Neuronal stem cell (in vitro differentiated cells): ENCODE data around the gene IMPG2.

Experiments
- DNase-seq: peaks from one replicate; pipeline ENCODE4 v3.0.0-alpha.2; 2013; ENCODE audit warnings: low spot score
- H2AFZ ChIP-seq: one replicate; pipeline ENCODE4 v1.6.1; 2013; ENCODE audit warnings: mild to moderate bottlenecking, low read length, inconsistent platforms
- H2AK5ac ChIP-seq: 2 replicates; pipeline ENCODE4 v1.6.1; 2013; ENCODE audit warnings: low read depth, mild to moderate bottlenecking, inconsistent platforms, low read length, moderate library complexity, mixed read lengths
- H2BK120ac ChIP-seq: 2 replicates; pipeline ENCODE4 v1.6.1; 2013; ENCODE audit warnings: low read depth, mild to moderate bottlenecking, inconsistent platforms, low read length, moderate library complexity, mixed read lengths
- H2BK12ac ChIP-seq: one replicate; pipeline ENCODE4 v1.6.1; 2013; ENCODE audit warnings: low read length, inconsistent platforms
- H2BK15ac ChIP-seq: 2 replicates; pipeline ENCODE4 v1.6.1; 2013; ENCODE audit warnings: mild to moderate bottlenecking, low read length, inconsistent platforms, mixed read lengths
- H2BK5ac ChIP-seq: one replicate; pipeline ENCODE4 v1.6.1; 2013; ENCODE audit warnings: inconsistent platforms, mild to moderate bottlenecking, low read length, moderate library complexity
- H3K14ac ChIP-seq: one replicate; pipeline ENCODE4 v1.6.1; 2013; ENCODE audit warnings: low read length, inconsistent platforms
- H3K18ac ChIP-seq: 2 replicates; pipeline ENCODE4 v1.6.1; 2013; ENCODE audit warnings: low read length, inconsistent platforms
- H3K23ac ChIP-seq: 2 replicates; pipeline ENCODE4 v1.6.1; 2013; ENCODE audit warnings: low read depth, mild to moderate bottlenecking, mixed read lengths, low read length, inconsistent platforms; ENCODE audit not compliant: poor library complexity
- H3K27ac ChIP-seq: replicated peaks from 3 replicates; pipeline ENCODE4 v1.5.1; 2013; ENCODE audit warnings: low read length, inconsistent platforms
- H3K27me3 ChIP-seq, 3 experiments: 2 replicates each; pipeline ENCODE4 v1.6.1; 2013; ENCODE audit warnings: low read length in 3 of 3, mild to moderate bottlenecking in 2 of 3, inconsistent platforms in 1 of 3, low read depth in 1 of 3, mixed read lengths in 1 of 3, moderate library complexity in 1 of 3; ENCODE audit not compliant: control insufficient read depth in 3 of 3, insufficient read depth in 3 of 3
- H3K36me3 ChIP-seq, 2 donors: replicated peaks in 1 of 2; 2 replicates each; pipeline ENCODE4 v1.6.1; 2013; ENCODE audit warnings: low read length in 2 of 2; ENCODE audit not compliant: control insufficient read depth in 2 of 2, insufficient read depth in 2 of 2
- H3K4ac ChIP-seq: 2 replicates; pipeline ENCODE4 v1.6.1; 2013; ENCODE audit warnings: inconsistent platforms, mild to moderate bottlenecking, low read length, moderate library complexity
- H3K4me1 ChIP-seq, 2 donors: 1 replicate in 1 of 2; 2 replicates in 1 of 2; pipeline ENCODE4 v1.6.1; 2013; ENCODE audit warnings: low read length in 2 of 2, low read depth in 1 of 2; ENCODE audit not compliant: control insufficient read depth in 2 of 2, insufficient read depth in 1 of 2
- H3K4me2 ChIP-seq: one replicate; pipeline ENCODE4 v1.6.1; 2013; ENCODE audit warnings: mild to moderate bottlenecking, low read length, inconsistent platforms; ENCODE audit not compliant: insufficient read depth, poor library complexity, severe bottlenecking
- H3K4me3 ChIP-seq, 2 donors: 2 replicates each; pipeline ENCODE4 v1.5.1; 2013; ENCODE audit warnings: low read length in 2 of 2, mild to moderate bottlenecking in 2 of 2, inconsistent platforms in 1 of 2, moderate library complexity in 1 of 2
- H3K79me1 ChIP-seq: one replicate; pipeline ENCODE4 v1.6.1; 2013; ENCODE audit warnings: low read depth, mild to moderate bottlenecking, inconsistent platforms, low read length, moderate library complexity
- H3K9ac ChIP-seq: one replicate; pipeline ENCODE4 v1.6.1; 2013; ENCODE audit warnings: mild to moderate bottlenecking, low read depth, low read length, inconsistent platforms; ENCODE audit not compliant: poor library complexity
- H3K9me3 ChIP-seq, 2 donors: replicated peaks in 1 of 2; 2 replicates each; pipeline versions ENCODE3 to v1.6.1; 2013; ENCODE audit warnings: low read length in 2 of 2, mild to moderate bottlenecking in 2 of 2, inconsistent platforms in 1 of 2, low read depth in 1 of 2, mixed read lengths in 1 of 2, moderate library complexity in 1 of 2; ENCODE audit not compliant: control insufficient read depth in 2 of 2, insufficient read depth in 1 of 2
- H4K8ac ChIP-seq: one replicate; pipeline ENCODE4 v1.6.1; 2013; ENCODE audit warnings: low read depth, mild to moderate bottlenecking, inconsistent platforms, low read length, moderate library complexity
- H4K91ac ChIP-seq: one replicate; pipeline ENCODE4 v1.6.1; 2013; ENCODE audit warnings: low read length, low read depth, mild to moderate bottlenecking, inconsistent platforms; ENCODE audit not compliant: poor library complexity
- WGBS, 2 donors: extraction: QIAGEN DNeasy Blood & Tissue Kit; methylation state at CpG; one replicate each; pipeline ENCODE4 v1.1.7; 2013; ENCODE audit warnings: missing lambda C conversion rate in 2 of 2, mixed read lengths in 1 of 2; ENCODE audit not compliant: insufficient read length in 2 of 2, insufficient replicate concordance in 1 of 2; ENCODE audit errors: extremely low coverage in 2 of 2; 5-methylcytosine and 5-hydroxymethylcytosine counted together

The IMPG2 gene

DNA sequence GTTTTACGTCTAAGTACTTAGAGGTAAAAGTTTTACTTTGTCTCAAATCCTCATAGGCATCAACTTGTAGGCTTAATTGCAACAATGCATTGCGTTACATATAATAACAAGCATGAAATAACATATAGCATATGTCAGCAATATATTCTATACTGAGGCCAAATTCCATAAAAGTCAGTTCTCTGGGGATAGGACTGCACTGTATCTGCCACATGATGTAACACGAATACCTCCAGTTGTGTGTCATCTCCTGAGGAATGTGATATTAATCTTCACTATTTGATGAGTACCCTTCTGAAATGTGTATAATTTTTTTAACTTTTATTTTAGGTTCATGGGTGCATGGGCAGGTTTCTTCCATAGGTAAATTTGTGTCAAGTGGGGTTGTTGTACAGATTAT is 126.4 kb downstream of the IMPG2 start:
- WGBS, 2 donors = no CpG with 5 or more reads among the region's 3 CpGs
- DNase-seq = no peak

DNA sequence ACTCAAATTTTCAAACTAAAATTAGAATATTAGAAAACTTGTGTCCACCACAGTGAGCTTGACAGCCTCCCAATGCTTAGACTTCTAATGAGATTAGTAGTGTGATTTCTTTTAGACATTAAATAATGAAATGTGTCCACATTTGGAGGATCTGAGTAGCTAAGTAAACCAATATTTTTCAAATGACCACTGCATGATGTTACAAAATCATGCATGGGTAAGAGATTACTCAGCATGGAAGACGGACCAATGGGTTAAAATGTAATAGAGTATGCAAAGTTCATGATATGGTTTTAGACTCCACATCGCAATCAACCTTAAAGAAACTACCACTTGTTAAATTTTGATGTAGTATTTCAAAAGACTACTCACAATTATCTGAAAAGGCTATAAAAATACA is 130.6 kb downstream of the IMPG2 start:
- no peak overlapping the region for H3K4ac ChIP-seq
- no peak overlapping the region for H2BK15ac ChIP-seq
- no peak overlapping the region for H2BK5ac ChIP-seq
- no peak overlapping the region for H4K8ac ChIP-seq
- WGBS, 2 donors = no CpG with 5 or more reads among the region's 2 CpGs
- no peak overlapping the region for H3K23ac ChIP-seq
- H3K4me1 ChIP-seq = no peaks in the 10 kb centered on the region
- H3K36me3 ChIP-seq = no peaks in the 10 kb centered on the region
- H2AK5ac ChIP-seq = no peak overlapping the region
- no peak overlapping the region for H3K9ac ChIP-seq
- no peaks in the 10 kb centered on the region for H3K9me3 ChIP-seq
- no peak overlapping the region for H2BK120ac ChIP-seq
- no peak overlapping the region for H2BK12ac ChIP-seq
- no peak for DNase-seq
- no peak overlapping the region for H3K14ac ChIP-seq
- no peak overlapping the region for H2AFZ ChIP-seq
- no peak overlapping the region for H4K91ac ChIP-seq
- no peaks in the 10 kb centered on the region for H3K79me1 ChIP-seq
- no peak overlapping the region for H3K18ac ChIP-seq
- H3K4me3 ChIP-seq = no peak overlapping the region
- H3K27ac ChIP-seq = no peak overlapping the region
- no peaks in the 10 kb centered on the region for H3K27me3 ChIP-seq
- no peak overlapping the region for H3K4me2 ChIP-seq

More for the DNA sequence above, 126.4 kb downstream of the IMPG2 start:
- Histone ChIP-seq H2AFZ (no peak overlapping the region), H3K9ac (no peak overlapping the region), H4K8ac (no peak overlapping the region), H3K4me3 (no peak overlapping the region), H3K4me1 (no peaks in the 10 kb centered on the region), H3K36me3 (no peaks in the 10 kb centered on the region), H3K79me1 (no peaks in the 10 kb centered on the region), H2BK15ac (no peak overlapping the region), H3K18ac (no peak overlapping the region), H4K91ac (no peak overlapping the region), H3K4me2 (no peak overlapping the region), H2BK12ac (no peak overlapping the region), H3K4ac (no peak overlapping the region), H3K9me3 (no peaks in the 10 kb centered on the region), H3K27ac (no peak overlapping the region), H2BK5ac (no peak overlapping the region), H2AK5ac (no peak overlapping the region), H3K23ac (no peak overlapping the region), H3K27me3 (no peaks in the 10 kb centered on the region), H2BK120ac (no peak overlapping the region), H3K14ac (no peak overlapping the region)

DNA sequence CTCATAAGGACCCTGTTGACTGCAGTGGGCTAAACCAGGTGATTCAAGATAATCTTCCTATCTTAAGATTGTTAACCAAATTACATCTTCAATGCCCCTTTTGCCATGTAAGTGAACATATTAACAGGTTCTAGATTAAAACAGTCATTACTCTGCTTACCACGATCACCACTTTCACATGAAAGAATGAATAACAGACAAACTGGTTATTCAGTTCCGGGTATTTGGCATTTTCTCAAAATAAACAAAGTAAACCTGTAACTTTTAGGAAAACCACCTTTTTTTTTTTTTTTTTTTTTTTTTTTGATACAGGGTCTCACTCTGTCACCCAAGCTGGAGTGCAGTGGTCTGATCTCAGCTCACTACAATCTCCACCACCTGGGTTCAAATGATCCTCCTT is 131.2 kb downstream of the IMPG2 start:
- Histone ChIP-seq H3K9me3 (no peaks in the 10 kb centered on the region), H3K4me3 (no peak overlapping the region), H3K4me1 (no peaks in the 10 kb centered on the region), H2AFZ (no peak overlapping the region), H3K23ac (no peak overlapping the region), H3K79me1 (no peaks in the 10 kb centered on the region), H3K27me3 (no peaks in the 10 kb centered on the region), H3K18ac (no peak overlapping the region), H4K91ac (no peak overlapping the region), H2BK120ac (no peak overlapping the region), H2BK15ac (no peak overlapping the region), H3K27ac (no peak overlapping the region), H2BK5ac (no peak overlapping the region), H3K9ac (no peak overlapping the region), H3K14ac (no peak overlapping the region), H3K36me3 (no peaks in the 10 kb centered on the region), H3K4ac (no peak overlapping the region), H2AK5ac (no peak overlapping the region), H2BK12ac (no peak overlapping the region), H3K4me2 (no peak overlapping the region), H4K8ac (no peak overlapping the region)
- DNase-seq = no peak
- no CpG with 5 or more reads among the region's 2 CpGs for WGBS, 2 donors

DNA sequence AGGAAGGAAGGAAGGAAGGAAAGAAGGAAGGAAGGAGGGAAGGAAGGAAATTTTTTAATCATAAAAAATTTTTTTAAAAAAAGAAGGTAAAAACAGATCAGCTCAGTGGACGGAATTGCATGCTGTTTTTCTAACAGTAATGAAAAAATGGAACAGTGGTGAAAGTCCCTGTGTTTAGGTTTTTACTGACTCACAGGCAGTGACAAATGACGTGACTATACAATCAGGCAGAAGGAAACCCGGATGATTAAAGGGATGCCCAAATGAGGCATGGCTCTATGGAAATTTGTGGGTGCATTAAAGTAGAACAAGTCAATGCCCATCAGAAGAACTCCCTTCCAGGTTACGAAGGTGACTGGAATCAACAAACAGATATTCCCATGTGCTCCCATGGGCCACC is 135.0 kb downstream of the IMPG2 start:
- H2BK12ac ChIP-seq = no peak overlapping the region
- H3K4me3 ChIP-seq = no peak overlapping the region
- no peak overlapping the region for H2AK5ac ChIP-seq
- H3K79me1 ChIP-seq = no peaks in the 10 kb centered on the region
- H4K8ac ChIP-seq = no peak overlapping the region
- H3K18ac ChIP-seq = no peak overlapping the region
- no peak overlapping the region for H3K23ac ChIP-seq
- H3K4me1 ChIP-seq = no peaks in the 10 kb centered on the region
- WGBS, 2 donors = no CpG with 5 or more reads among the region's 4 CpGs
- H3K14ac ChIP-seq = no peak overlapping the region
- no peak for DNase-seq
- H2BK15ac ChIP-seq = no peak overlapping the region
- no peaks in the 10 kb centered on the region for H3K9me3 ChIP-seq
- no peaks in the 10 kb centered on the region for H3K36me3 ChIP-seq
- no peak overlapping the region for H4K91ac ChIP-seq
- no peak overlapping the region for H3K4ac ChIP-seq
- no peak overlapping the region for H3K4me2 ChIP-seq
- H3K27me3 ChIP-seq = no peaks in the 10 kb centered on the region
- no peak overlapping the region for H2BK120ac ChIP-seq
- H2BK5ac ChIP-seq = no peak overlapping the region
- H3K27ac ChIP-seq = no peak overlapping the region
- H3K9ac ChIP-seq = no peak overlapping the region
- H2AFZ ChIP-seq = no peak overlapping the region
